ENCODE measurements around the gene SART3.

Gene SART3

GRCh38 chr12:108603743-108604142 is 42.8 kb upstream of the SART3 start:
- FAIRE-seq = no peak
- DNase-seq (ENCODE audit: insufficient read length) = no peak
- TF ChIP-seq POLR2A (IDR thresholded peaks at IDR 0.05; ENCODE audit: low read depth, low read length) (no peak), TAF1 (IDR thresholded peaks at IDR 0.05; ENCODE audit: borderline replicate concordance, low read depth, low read length) (no peak), POLR2AphosphoS5 (IDR thresholded peaks at IDR 0.05; ENCODE audit: low read depth, low read length) (no peak)

DNA sequence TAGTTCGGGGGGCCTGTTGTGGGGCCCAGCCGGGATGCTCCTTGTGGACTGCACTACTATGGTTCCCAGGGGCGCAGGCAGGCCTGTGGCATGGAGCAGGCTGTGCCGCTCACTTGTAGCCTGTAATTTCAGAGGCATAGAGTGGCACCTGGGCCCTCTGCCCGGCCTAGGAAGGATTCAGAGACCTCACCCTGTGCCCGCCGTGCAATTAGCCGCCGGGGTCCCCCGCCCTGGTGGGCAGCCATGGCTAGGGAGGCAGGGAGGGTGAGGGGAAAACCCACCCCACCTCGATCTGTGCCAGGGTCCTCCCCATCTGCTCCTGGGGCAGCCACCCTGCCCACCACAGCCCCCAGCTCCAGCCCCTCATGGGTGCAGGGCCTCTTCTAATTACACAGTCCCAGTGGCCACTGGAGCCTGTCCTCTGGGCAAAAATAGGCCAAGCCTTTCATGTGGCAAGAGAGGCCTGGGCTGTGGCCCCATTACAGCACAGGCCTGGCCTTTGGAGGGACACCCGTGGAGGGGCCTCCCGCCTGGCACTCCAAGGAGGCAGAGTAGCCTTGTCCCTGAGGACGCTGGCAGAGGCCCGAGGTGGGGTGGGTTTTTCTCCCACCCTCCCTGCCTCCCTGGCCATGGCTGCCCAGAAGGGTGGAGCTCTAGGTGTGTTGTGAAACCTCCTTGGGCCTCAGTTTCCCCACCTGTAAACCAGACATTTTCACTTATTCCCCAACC is 42.2 kb upstream of the SART3 start:
- FAIRE-seq = no peak
- DNase-seq (ENCODE audit: insufficient read length) = no peak
- TF ChIP-seq POLR2AphosphoS5 (IDR thresholded peaks at IDR 0.05; ENCODE audit: low read depth, low read length) (no peak), TAF1 (IDR thresholded peaks at IDR 0.05; ENCODE audit: borderline replicate concordance, low read depth, low read length) (no peak), POLR2A (IDR thresholded peaks at IDR 0.05; ENCODE audit: low read depth, low read length) (no peak)

GRCh38 chr12:108602209-108602705 is 41.3 kb upstream of the SART3 start:
- no peak for DNase-seq (ENCODE audit: insufficient read length)
- no peak for FAIRE-seq
- no peak for TF ChIP-seq POLR2AphosphoS5 (IDR thresholded peaks at IDR 0.05; ENCODE audit: low read depth, low read length)
- no peak for TF ChIP-seq TAF1 (IDR thresholded peaks at IDR 0.05; ENCODE audit: borderline replicate concordance, low read depth, low read length)
- TF ChIP-seq POLR2A (IDR thresholded peaks at IDR 0.05; ENCODE audit: low read depth, low read length) = no peak

GRCh38 chr12:108600702-108601007 is 39.7 kb upstream of the SART3 start:
- DNase-seq (ENCODE audit: insufficient read length) (no peak), FAIRE-seq (no peak)
- TF ChIP-seq POLR2A (IDR thresholded peaks at IDR 0.05; ENCODE audit: low read depth, low read length) (no peak), TAF1 (IDR thresholded peaks at IDR 0.05; ENCODE audit: borderline replicate concordance, low read depth, low read length) (no peak), POLR2AphosphoS5 (IDR thresholded peaks at IDR 0.05; ENCODE audit: low read depth, low read length) (no peak)

DNA sequence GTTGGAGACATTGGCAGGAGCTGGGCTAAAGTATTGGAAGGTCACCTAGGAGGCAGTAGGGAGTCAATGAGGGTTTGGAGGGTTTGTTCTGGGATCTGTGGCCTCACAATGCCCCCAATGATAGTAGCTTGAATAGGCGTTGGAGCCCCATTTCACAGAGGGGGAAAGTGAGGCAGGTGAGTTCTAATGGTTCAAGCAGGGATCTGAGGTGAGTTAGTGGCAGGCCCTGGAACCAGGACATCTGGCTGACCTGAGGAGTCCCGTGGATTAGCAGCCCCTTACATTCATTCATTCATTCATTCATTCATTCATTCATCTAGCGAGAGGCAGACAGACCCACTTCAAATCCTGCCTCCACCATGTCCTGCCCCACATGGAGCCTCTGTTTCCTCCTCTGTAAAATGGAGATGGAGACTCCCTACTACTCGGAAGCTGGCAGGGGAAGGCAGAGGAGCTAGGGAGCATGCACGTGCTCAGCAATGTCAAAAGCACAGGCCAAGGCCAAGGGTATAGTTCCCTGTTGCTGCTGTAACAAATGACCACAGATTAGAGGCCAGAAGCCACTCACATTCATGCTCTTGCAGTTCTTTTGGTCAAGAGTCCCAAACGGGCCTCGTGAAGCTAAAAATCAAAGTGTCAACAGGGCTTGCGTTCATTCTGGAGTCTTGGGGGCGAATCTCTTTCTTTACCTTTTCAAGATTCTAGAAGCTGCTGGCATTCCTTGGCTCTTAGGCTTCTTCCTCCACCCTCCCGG is 39.2 kb upstream of the SART3 start:
- no peak for FAIRE-seq
- TF ChIP-seq POLR2A (IDR thresholded peaks at IDR 0.05; ENCODE audit: low read depth, low read length) (no peak), TAF1 (IDR thresholded peaks at IDR 0.05; ENCODE audit: borderline replicate concordance, low read depth, low read length) (no peak), POLR2AphosphoS5 (IDR thresholded peaks at IDR 0.05; ENCODE audit: low read depth, low read length) (no peak)

DNA sequence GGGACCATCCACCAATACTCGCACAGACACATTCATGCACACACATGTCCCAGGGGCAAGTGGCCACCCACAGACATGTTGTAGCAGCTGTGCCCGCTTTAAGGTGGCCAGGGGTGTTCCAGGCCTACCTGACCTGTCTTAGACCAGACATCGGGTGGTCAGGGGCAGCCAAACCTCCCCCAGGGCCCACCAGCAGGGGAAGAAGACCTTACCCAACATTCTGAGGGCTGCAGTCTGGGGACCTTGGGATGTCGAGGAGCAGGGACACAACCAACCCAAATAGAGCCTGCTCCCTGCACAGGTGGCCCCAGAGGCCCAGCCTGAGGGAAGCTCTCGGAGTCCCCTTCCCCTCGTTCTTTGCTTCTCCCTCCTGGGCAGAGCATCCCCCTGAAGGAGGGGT is 38.6 kb upstream of the SART3 start:
- FAIRE-seq (no peak), DNase-seq (ENCODE audit: insufficient read length) (no peak)
- no peak for TF ChIP-seq POLR2A (IDR thresholded peaks at IDR 0.05; ENCODE audit: low read depth, low read length)
- TF ChIP-seq TAF1 (IDR thresholded peaks at IDR 0.05; ENCODE audit: borderline replicate concordance, low read depth, low read length) = no peak
- TF ChIP-seq POLR2AphosphoS5 (IDR thresholded peaks at IDR 0.05; ENCODE audit: low read depth, low read length) = no peak

More for the DNA sequence above, 39.2 kb upstream of the SART3 start:
- no peak for DNase-seq (ENCODE audit: insufficient read length)

GRCh38 chr12:108598553-108599250 is 37.7 kb upstream of the SART3 start:
- FAIRE-seq (no peak), DNase-seq (ENCODE audit: insufficient read length) (no peak)
- TF ChIP-seq TAF1 (IDR thresholded peaks at IDR 0.05; ENCODE audit: borderline replicate concordance, low read depth, low read length) (no peak), POLR2A (IDR thresholded peaks at IDR 0.05; ENCODE audit: low read depth, low read length) (no peak), POLR2AphosphoS5 (IDR thresholded peaks at IDR 0.05; ENCODE audit: low read depth, low read length) (no peak)

GRCh38 chr12:108597559-108598471 is 36.8 kb upstream of the SART3 start, which contains the start of gene TMEM119:
Gene TMEM119, minus strand, starts transcription at chr12:108598084. Its CDS starts 5,701 bp downstream, at chr12:108592383.
- TF ChIP-seq TAF1 (IDR thresholded peaks at IDR 0.05; ENCODE audit: borderline replicate concordance, low read depth, low read length) (no peak), POLR2AphosphoS5 (IDR thresholded peaks at IDR 0.05; ENCODE audit: low read depth, low read length) (no peak), POLR2A (IDR thresholded peaks at IDR 0.05; ENCODE audit: low read depth, low read length) (no peak)
- DNase-seq (ENCODE audit: insufficient read length) = no peak
- no peak for FAIRE-seq

DNA sequence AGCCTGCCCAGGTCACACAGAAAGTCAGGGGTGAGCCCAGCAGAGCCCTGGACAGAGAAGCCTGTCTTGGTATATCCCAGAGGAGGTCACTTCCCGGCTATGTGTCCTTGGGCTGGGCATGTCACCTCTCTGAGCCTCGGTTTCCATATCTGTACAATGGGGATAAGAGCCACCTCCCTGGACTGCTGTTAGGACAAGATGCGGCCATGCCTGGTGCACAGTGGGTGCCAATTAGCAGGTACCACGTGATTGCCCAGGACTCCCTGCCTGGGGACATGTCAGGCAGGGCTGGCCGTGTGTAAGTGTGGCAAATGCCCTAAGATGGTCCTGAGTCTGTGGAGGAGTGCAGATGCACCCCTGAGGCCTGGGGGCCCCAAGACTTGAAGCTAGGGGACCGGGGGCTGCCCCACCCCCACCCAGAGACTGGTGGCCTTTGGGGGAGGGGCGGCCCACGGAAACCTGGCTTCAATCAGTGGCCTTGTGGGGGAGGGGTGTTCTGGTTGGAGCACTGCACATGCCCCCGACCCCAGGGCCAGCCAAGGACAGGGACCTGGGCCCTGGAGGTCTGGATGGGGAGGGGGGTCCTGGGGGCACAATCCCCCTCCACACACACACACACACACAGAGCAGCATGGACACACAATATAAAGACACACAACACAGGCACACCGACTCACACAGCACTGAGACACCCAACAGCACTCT is 36.0 kb upstream of the SART3 start:
- FAIRE-seq = no peak
- no peak for TF ChIP-seq POLR2AphosphoS5 (IDR thresholded peaks at IDR 0.05; ENCODE audit: low read depth, low read length)
- no peak for TF ChIP-seq POLR2A (IDR thresholded peaks at IDR 0.05; ENCODE audit: low read depth, low read length)
- no peak for TF ChIP-seq TAF1 (IDR thresholded peaks at IDR 0.05; ENCODE audit: borderline replicate concordance, low read depth, low read length)
- DNase-seq (ENCODE audit: insufficient read length) = no peak

All from GM12892 (cell line).